Activated CD8-positive, alpha-beta memory T cell treated with anti-CD3 and anti-CD28 coated beads for 1 hour (primary cell): Measurements from ENCODE around the gene NDE1.

Experiments used
- DNase-seq, 2 donors: peaks; one replicate each; pipeline ENCODE4 v3.0.0-alpha.2; 2020; ENCODE audit warnings: low read depth in 1 of 2; ENCODE audit errors: extremely low read depth in 1 of 2

NDE1 gene

GRCh38 chr16:15765116-15765515 is 115.1 kb downstream of the NDE1 start:
- DNase-seq: no peak

DNA sequence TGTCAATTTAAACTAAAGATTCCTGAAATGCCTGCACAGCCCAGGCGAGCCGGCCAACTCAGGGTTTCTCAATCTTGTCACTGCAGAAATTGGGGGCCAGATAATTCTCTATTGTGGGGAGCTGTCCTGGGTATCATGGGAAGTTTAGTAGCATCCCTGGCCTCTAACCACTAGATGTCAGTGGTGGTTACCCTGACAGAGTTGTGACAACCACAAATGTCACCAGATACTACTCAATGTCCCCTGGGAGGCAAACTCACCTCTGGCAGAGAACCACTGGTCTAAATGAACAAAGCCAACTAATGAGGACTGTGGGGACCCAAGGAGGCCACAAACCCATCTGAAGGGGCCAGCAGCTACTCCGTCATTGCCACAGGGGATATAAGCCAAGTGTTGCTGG is 115.8 kb downstream of the NDE1 start:
- DNase-seq: peak in 1 of 2 donors; percentile 3

- DNase-seq: no peak
Observed at GRCh38 chr16:15766918-15767317, 116.9 kb downstream of the NDE1 start.

- DNase-seq: no peak
Observed at GRCh38 chr16:15768201-15768600, 118.2 kb downstream of the NDE1 start.

DNA sequence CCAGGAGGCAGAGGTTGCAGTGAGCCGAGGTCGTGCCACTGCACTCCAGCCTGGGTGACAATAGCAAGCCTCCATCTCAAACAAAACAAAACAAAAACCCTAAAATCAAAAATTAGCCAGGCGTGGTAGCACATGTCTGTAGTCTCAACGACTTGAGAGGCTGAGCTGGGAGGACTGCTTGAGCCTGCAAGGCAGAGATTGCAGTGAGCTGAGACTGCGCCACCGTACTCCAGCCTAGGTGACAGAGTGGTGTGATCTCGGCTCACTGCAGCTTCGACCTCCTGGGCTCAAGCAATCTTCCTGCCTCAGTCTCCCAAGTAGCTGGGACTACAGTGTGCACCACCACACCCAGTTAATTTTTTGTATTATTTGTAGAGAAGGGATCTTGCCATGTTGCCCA is 119.2 kb downstream of the NDE1 start:
- no peak for DNase-seq

DNA sequence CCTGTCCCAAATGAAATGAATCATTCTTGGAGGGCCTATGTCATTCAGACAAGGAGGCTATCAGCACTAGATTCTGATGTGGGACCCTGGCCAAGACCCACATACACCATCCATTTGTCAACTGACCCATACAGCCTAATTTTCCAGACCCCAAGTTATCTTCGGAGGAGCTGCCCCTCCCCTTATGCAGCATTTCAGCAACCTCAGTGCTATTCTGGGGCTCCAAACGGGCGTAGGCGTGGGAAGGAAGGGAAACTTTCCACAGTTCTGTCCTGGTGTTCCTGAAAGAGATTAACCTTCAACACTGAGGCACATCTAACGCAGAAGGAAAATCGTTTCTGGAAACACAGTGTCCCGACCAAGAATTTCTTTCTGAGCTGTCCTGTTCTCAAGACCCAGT is 120.1 kb downstream of the NDE1 start:
- no peak for DNase-seq

DNA sequence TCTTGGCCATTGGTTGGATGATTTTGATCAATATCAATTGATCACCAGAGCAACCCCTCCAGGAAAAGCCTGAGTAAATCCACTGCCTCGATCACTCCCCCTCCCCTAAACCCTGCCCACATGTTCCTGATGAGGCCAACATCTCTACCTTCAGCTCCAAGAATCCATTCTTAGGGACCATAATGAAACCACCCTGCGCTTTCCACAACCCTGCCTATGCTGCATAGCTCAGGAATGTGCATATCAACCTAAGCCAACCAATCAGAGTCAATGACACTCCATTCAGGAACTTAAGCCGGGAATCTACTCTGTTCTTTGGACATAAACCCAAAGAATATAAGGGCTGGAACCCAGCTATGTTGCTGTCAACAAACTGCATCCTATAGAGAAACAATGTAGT is 120.5 kb downstream of the NDE1 start:
- no peak for DNase-seq

GRCh38 chr16:15771694-15772093 is 121.6 kb downstream of the NDE1 start:
- no peak for DNase-seq

- no peak for DNase-seq
Observed at GRCh38 chr16:15772579-15773293, 122.7 kb downstream of the NDE1 start.

DNA sequence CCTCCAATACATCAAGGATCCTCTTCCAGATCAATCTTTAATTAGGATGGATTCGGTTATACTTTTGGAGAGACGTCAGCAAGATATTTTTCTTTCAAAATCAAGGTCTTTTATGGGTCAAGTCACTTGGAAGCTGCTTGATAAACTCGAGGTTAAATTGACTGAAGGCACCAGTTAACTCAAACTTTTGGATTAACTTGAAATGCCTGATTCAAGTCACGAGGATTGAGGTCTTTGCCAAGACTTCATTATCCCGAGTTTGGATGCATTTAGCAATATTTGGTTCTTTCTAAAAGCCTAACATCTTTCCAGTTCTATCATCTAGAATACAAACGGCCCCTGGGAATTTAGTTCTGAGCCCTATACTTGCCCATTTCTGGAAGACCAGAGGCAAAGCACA is 123.9 kb downstream of the NDE1 start:
- DNase-seq: no peak

DNA sequence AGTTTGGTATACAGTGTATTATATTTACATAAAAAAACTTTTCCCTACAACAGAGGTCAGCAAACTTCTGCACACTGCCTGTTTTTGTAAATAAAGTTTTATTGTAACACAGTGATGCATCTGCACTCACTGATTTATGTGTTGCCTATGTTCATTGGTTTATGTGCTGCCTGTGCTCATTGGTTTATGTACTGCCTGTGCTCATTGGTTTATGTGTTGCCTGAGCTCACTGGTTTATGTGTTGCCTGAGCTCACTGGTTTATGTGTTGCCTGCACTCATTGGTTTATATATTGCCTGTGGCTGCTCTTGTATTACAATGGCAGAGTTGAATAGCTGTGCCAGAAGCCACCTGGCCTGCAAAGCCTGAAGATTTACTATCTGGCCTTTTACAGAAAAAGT is 125.2 kb downstream of the NDE1 start:
- DNase-seq: no peak

DNA sequence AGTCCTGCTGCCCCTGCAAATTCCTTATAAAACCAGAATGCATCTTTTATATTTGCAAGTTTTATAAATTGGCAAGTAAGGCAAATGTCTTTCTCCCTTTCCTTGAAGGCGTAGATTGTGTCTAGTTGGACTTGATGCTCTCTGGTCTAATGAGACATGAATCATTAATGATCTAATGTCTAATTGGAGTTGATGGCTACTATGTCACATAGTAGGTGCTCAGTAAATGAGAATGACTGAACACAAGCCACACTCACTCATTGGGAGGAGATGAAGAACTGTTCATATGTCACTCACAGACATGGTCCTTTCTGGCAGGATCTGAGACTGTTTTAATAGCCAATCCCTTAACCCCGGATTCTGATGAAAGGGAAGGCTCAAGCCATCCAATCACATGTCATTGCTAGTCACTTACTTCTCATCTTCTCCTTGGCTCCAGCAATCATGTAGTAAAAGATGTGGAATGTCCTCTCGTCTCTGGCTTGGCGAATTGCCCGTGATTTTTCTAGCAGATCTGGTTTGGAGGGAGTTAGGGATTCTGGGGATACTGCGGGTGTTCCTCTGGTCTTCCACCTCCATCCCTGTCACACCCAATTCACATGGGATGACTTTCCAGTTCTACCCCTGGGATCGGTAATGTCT is 125.7 kb downstream of the NDE1 start:
- DNase-seq: no peak
